OCI-LY1 (cell line): ENCODE data around the gene VAV2.

ENCODE experiments used
- H2AFZ ChIP-seq: fragments of 200-600 bp; sonication (generic), shearing (Covaris generic); 2 replicates; pipeline ENCODE4 v1.6.0; 2014; ENCODE audit warnings: antibody characterized with exemption, mild to moderate bottlenecking, low read length
- H3F3A ChIP-seq: fragments of 200-600 bp; sonication (generic), shearing (Covaris generic); 2 replicates; pipeline ENCODE4 v1.6.0; 2014; ENCODE audit warnings: mild to moderate bottlenecking, antibody characterized with exemption, low read length, moderate library complexity; ENCODE audit not compliant: insufficient read depth
- H3K27ac ChIP-seq: fragments of 200-600 bp; sonication (generic); 2 replicates; pipeline ENCODE4 v1.5.1; 2014; ENCODE audit warnings: low read length, mixed run types, mild to moderate bottlenecking, low read depth; ENCODE audit not compliant: poor library complexity, severe bottlenecking
- H3K27me3 ChIP-seq: fragments of 200-600 bp; sonication (generic); 2 replicates; pipeline ENCODE4 v1.6.0; 2014; ENCODE audit warnings: antibody characterized with exemption, mild to moderate bottlenecking, low read length, moderate library complexity; ENCODE audit not compliant: insufficient read depth
- H3K36me3 ChIP-seq: fragments of 200-600 bp; sonication (generic); 2 replicates; pipeline ENCODE4 v1.6.1; 2014; ENCODE audit warnings: mild to moderate bottlenecking, antibody characterized with exemption, low read length, moderate library complexity, mixed read lengths; ENCODE audit not compliant: insufficient read depth
- H3K4me1 ChIP-seq: fragments of 200-600 bp; sonication (generic); 2 replicates; pipeline ENCODE4 v1.5.1; 2014; ENCODE audit warnings: mild to moderate bottlenecking, low read length, moderate library complexity; ENCODE audit not compliant: insufficient read depth, severe bottlenecking
- H3K4me2 ChIP-seq: fragments of 200-600 bp; sonication (generic), shearing (Covaris generic); 2 replicates; pipeline ENCODE4 v1.6.1; 2014; ENCODE audit warnings: low read length
- H3K4me3 ChIP-seq: fragments of 200-600 bp; sonication (generic); 2 replicates; pipeline ENCODE4 v1.5.1; 2014; ENCODE audit warnings: low read length, low read depth, mild to moderate bottlenecking, mixed read lengths; ENCODE audit not compliant: poor library complexity, severe bottlenecking
- H3K79me2 ChIP-seq: fragments of 200-600 bp; shearing (Covaris generic); 2 replicates; pipeline ENCODE4 v1.6.1; 2016; ENCODE audit warnings: mixed run types, low read length, mixed read lengths; ENCODE audit not compliant: insufficient read depth
- H3K9ac ChIP-seq: fragments of 200-600 bp; sonication (generic), shearing (Covaris generic); 2 replicates; pipeline ENCODE4 v1.6.1; 2014; ENCODE audit warnings: mild to moderate bottlenecking, low read length, mixed read lengths
- H3K9me2 ChIP-seq: fragments of 200-600 bp; sonication (generic), shearing (Covaris generic); 2 replicates; pipeline ENCODE4 v1.6.1; 2014; ENCODE audit warnings: low read depth, mild to moderate bottlenecking, low read length, mixed read lengths
- H3K9me3 ChIP-seq: fragments of 200-600 bp; shearing (Covaris generic); 2 replicates; pipeline ENCODE4 v1.6.1; 2014; ENCODE audit warnings: low read length, mixed read lengths
- H4K20me1 ChIP-seq: fragments of 200-600 bp; sonication (generic), shearing (Covaris generic); 2 replicates; pipeline ENCODE4 v1.6.0; 2016; ENCODE audit warnings: mild to moderate bottlenecking, low read length; ENCODE audit not compliant: insufficient read depth
- EZH2 ChIP-seq: fragments of 200-600 bp; sonication (generic), shearing (Covaris generic); IDR thresholded peaks from 2 replicates; pipeline ENCODE4 v1.8.0; 2017; ENCODE audit warnings: borderline replicate concordance, mixed run types, mild to moderate bottlenecking, antibody characterized with exemption, low read length, moderate library complexity, mixed read lengths
- TF ChIP-seq, protein P1 (sequence below): fragments of 200-600 bp; sonication (generic), shearing (Covaris generic); IDR thresholded peaks from 2 replicates; pipeline ENCODE4 v1.5.1; 2017; ENCODE audit warnings: mild to moderate bottlenecking, antibody characterized with exemption, low read length, moderate library complexity, mixed read lengths

Gene VAV2

GRCh38 chr9:133787754-133788025 is 204.4 kb downstream of the VAV2 start:
- no peak overlapping the region for H3K9ac ChIP-seq
- H2AFZ ChIP-seq, result no peak overlapping the region
- no peaks in the 10 kb centered on the region for H3K9me2 ChIP-seq
- H3K27ac ChIP-seq, result no peak overlapping the region
- H3K4me3 ChIP-seq, result no peak overlapping the region
- no peaks in the 10 kb centered on the region for H3K79me2 ChIP-seq
- no peaks in the 10 kb centered on the region for H3K4me1 ChIP-seq
- no peaks in the 10 kb centered on the region for H3K36me3 ChIP-seq
- no peaks in the 10 kb centered on the region for H3K27me3 ChIP-seq
- H3K9me3 ChIP-seq, result no peaks in the 10 kb centered on the region
- H4K20me1 ChIP-seq, result no peaks in the 10 kb centered on the region
- no peak overlapping the region for H3K4me2 ChIP-seq
- TF ChIP-seq, protein P1, sequence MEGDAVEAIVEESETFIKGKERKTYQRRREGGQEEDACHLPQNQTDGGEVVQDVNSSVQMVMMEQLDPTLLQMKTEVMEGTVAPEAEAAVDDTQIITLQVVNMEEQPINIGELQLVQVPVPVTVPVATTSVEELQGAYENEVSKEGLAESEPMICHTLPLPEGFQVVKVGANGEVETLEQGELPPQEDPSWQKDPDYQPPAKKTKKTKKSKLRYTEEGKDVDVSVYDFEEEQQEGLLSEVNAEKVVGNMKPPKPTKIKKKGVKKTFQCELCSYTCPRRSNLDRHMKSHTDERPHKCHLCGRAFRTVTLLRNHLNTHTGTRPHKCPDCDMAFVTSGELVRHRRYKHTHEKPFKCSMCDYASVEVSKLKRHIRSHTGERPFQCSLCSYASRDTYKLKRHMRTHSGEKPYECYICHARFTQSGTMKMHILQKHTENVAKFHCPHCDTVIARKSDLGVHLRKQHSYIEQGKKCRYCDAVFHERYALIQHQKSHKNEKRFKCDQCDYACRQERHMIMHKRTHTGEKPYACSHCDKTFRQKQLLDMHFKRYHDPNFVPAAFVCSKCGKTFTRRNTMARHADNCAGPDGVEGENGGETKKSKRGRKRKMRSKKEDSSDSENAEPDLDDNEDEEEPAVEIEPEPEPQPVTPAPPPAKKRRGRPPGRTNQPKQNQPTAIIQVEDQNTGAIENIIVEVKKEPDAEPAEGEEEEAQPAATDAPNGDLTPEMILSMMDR, result no peak
- no peak for TF ChIP-seq EZH2
- H3F3A ChIP-seq, result no peaks in the 10 kb centered on the region

DNA sequence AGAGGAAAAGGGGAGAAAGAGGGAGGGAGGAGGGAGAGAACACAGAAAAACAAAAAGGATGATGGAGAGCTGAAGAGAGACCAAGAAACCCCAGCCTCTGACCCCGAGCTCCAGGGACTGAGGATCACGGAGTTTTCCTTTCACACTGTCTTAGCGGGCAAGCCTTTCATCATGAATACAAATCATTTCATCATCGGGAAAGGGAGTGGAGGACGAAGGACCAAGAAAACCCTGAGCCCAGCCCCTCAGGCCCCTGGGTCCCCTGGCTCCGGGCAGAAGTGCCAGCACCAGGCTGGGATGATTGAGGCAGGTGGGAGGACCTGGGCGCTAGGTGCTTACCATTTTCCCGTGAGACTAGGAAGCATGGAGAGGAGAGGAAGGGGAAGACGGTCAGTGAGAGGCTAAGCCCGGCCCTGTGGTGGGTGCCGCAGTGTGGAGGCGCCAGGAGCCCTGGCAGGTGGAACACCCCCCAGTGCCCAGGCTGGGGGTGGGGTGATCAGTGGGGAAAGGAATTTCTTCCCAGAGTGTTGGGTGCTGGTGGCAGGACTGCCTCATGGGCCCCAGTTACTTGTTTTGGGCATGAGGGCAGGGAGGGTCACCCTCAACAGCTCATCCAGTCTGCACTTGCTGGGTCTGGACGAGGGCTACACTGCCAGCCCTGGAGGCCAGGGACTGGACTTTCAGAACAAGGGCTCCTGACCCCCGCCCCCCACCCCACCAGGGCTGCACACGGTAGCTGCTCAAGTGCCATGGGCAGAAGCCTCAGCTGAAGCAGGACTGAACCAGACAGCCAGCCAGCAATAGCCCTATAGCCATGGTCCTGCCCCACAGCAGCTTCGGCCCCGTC is 205.0 kb downstream of the VAV2 start:
- no peaks in the 10 kb centered on the region for H3K9me3 ChIP-seq
- H3K4me2 ChIP-seq, result no peak overlapping the region
- H4K20me1 ChIP-seq, result no peaks in the 10 kb centered on the region
- no peaks in the 10 kb centered on the region for H3K27me3 ChIP-seq
- H3K4me1 ChIP-seq, result no peaks in the 10 kb centered on the region
- no peak overlapping the region for H2AFZ ChIP-seq
- H3K4me3 ChIP-seq, result no peak overlapping the region
- H3F3A ChIP-seq, result no peaks in the 10 kb centered on the region
- H3K27ac ChIP-seq, result no peak overlapping the region
- no peaks in the 10 kb centered on the region for H3K9me2 ChIP-seq
- no peak overlapping the region for H3K9ac ChIP-seq
- H3K79me2 ChIP-seq, result no peaks in the 10 kb centered on the region
- H3K36me3 ChIP-seq, result no peaks in the 10 kb centered on the region
- TF ChIP-seq, protein P1, result no peak
- no peak for TF ChIP-seq EZH2

GRCh38 chr9:133786371-133786753 is 205.8 kb downstream of the VAV2 start:
- Histone ChIP-seq H2AFZ (no peak overlapping the region), H3K4me3 (no peak overlapping the region), H4K20me1 (no peaks in the 10 kb centered on the region), H3K79me2 (no peaks in the 10 kb centered on the region), H3K4me1 (no peaks in the 10 kb centered on the region), H3F3A (no peaks in the 10 kb centered on the region), H3K27me3 (no peaks in the 10 kb centered on the region), H3K9ac (no peak overlapping the region), H3K4me2 (no peak overlapping the region), H3K36me3 (no peaks in the 10 kb centered on the region), H3K9me2 (no peaks in the 10 kb centered on the region), H3K9me3 (no peaks in the 10 kb centered on the region), H3K27ac (no peak overlapping the region)
- TF ChIP-seq, protein P1, result no peak
- no peak for TF ChIP-seq EZH2
